GM19035 (cell line): ENCODE measurements around the gene MAP3K4.

Source experiments
- ATAC-seq: cut with Tn5 transposase; IDR thresholded peaks from one replicate; pipeline ENCODE4 v1.9.1; 2021; ENCODE audit not compliant: unreplicated experiment

MAP3K4 gene

GRCh38 chr6:160991406-160992060, at the start of gene MAP3K4:
Gene MAP3K4, plus strand, starts transcription at chr6:160991769. Its CDS starts 163 bp downstream, at chr6:160991932.
- ATAC-seq = peak; percentile 68

- no peak for ATAC-seq
These were observed 47.6 kb upstream of the MAP3K4 start for GRCh38 chr6:160943997-160944396.

DNA sequence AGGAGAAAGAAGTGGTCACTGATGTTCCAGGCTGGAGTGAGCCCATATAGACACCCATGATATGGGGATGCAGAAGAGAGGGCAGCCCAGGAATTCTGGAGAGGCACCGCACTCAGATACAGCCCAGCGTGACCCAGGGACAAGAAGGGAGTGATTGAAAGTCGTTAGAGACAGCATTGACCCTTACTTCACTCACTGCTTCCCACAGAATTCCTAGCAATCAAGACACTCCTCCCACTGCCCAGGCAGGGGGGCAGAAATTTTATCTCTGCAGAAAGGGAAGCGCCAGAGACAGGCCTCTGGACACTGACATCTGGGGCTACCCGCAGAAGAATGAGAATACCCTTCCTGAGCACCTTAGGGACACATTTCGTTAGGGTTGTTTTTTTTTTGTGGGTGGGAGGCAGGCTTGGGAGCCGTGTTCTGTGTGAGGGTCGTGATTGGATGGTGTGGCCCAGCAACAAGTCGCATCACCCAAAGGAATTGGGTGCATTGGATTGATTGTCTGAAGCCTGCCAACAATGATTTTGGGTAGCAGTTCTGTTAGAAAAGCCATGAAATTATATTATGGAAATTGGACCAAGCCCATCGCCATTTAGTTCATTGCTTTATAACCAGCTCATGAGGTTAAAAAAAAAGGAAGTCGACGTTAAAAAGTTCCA, 45.9 kb upstream of the MAP3K4 start:
- ATAC-seq = no peak

GRCh38 chr6:160949531-160949930, 42.0 kb upstream of the MAP3K4 start:
- no peak for ATAC-seq

GRCh38 chr6:160950507-160950906, 41.1 kb upstream of the MAP3K4 start:
- ATAC-seq = no peak

- ATAC-seq = no peak
These were observed 40.2 kb upstream of the MAP3K4 start for GRCh38 chr6:160951187-160952030.

DNA sequence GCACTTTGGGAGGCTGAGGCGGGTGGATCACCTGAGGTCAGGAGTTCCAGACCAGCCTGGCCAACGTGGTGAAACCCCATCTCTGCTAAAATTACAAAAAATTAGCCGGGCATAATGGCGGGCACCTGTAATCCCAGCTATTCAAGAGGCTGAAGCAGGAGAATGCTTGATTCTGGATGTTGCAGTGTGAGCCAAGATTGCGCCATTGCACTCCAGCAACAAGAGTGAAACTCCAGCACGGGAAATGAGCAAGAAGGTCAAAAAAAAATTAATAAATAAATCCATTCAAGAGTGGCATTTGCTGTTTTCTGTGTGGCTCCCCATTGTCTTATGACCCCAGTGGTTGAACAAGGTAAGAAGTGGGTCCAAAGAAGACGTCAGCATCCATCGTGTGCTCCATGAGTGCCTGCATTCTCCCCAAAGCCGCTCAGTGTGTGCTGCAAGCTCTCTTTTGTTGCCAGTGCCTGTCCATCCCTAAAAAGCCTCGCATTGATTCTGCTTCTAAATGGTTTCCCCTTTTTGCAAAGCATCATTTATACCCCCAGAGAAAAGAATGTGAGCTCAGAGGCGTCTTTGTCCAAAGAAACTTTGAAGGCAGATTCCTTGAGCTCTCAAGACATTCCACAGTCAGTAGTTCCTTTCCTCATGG, 38.8 kb upstream of the MAP3K4 start:
- no peak for ATAC-seq

DNA sequence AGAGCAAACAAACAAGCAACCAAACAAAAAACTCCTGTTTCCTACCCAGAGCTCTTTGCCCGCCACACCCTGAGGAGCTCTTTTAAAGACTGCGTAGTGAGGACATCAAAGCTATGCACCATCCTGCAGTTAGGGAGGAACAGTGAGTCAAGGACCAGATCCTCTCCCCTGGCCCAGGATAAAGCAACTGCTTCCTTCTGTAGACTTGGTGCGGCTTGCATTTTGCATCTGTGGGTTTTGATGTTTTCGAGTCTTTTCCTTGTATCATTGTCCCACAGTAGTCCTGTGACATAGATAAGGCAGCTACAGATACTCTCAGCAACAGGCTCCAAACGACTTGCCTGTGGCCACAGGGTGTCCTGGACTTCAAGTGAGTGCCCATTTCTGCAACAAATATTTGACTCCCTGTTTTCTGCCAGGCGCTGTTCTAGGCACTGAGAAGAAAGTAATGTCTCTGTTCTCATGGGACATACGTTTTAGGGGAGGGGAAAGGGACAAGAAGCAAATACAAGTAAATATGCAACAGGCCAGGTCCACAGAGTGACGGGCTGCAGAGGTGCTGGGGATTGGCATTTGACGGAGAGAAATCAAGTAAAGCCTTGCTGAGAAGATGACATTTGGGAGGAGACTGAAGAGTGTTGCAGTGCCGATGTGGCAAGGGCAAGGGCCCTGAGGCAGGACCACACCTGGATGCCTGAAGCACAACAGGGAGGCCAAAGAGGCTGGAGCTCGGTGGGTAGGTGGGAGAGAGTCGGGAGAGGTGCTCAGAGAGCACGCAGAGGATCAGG, 35.9 kb upstream of the MAP3K4 start:
- no peak for ATAC-seq

GRCh38 chr6:160956300-160957035, 35.1 kb upstream of the MAP3K4 start:
- ATAC-seq = no peak

GRCh38 chr6:160959726-160960435, 31.7 kb upstream of the MAP3K4 start:
- no peak for ATAC-seq

GRCh38 chr6:160960839-160961238, 30.7 kb upstream of the MAP3K4 start:
- ATAC-seq = no peak

DNA sequence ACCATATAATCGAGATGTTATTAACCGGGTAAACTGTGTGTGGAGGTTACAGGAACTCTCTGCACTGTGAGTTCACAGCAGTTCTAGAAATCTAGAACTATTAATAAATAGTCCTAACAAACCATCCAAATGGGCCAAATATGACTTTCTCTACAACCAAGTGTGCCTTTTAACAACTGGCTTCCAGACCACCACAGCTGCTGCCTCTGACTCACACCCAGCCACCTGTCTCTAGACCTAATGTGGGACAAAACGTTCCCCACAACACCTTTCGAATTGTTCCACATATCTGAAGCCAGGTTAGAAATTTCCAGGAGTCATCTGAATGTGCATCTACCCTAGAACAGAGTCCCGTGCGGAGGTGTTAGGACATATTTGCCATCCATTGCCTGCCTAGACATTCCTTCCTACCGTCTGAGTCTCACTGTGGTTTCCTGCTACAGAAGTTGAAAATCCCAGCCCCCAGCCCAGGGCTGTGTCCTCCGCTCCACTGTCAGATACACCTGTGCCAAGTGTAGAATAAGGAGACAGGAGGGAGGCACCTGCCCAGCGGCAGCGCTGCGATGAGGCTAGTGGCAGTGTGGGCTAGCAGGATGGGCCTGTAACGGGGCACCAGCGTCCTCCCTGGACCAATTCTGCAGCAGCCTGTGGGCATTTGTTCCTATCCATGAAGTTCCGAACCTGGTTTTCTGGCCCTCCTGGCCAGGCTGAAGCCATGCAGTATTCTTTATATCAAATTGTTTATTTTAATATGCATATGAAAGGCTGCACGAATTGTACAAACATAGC, 28.5 kb upstream of the MAP3K4 start:
- ATAC-seq = no peak

DNA sequence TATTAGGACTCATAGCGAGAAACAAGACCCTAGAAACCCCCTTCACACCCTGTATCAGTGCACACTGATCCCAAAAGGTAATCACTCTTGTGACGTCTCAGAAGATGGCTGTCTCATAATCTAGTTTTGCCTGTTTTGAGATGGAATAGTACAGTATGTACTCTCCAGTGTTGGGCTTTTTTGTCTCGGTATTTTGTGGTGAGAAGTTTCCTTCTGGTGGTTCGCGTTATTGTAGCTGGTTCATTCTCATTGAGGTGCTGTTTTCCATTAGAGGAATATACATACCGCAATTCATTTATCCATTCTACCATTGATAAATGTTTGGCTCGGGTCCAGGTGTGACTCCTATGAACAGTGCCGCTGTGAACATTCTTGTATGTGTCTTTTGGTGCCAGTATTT, 27.9 kb upstream of the MAP3K4 start:
- no peak for ATAC-seq

GRCh38 chr6:160965893-160966292, 25.7 kb upstream of the MAP3K4 start:
- no peak for ATAC-seq

GRCh38 chr6:160966493-160967229, 24.9 kb upstream of the MAP3K4 start:
- no peak for ATAC-seq

- ATAC-seq = no peak
These were observed 24.2 kb upstream of the MAP3K4 start for GRCh38 chr6:160967351-160967750.

GRCh38 chr6:160967833-160968232, 23.7 kb upstream of the MAP3K4 start:
- no peak for ATAC-seq

- no peak for ATAC-seq
These were observed 20.4 kb upstream of the MAP3K4 start for GRCh38 chr6:160971171-160971570.
